NCI-H1105 treated with DMSO at 0.1 percent for 48 hours (cell line): Measurements from ENCODE around the gene AOC3.
"Not testable (repeated sequence)": the region's sequence is repeated elsewhere in the genome, so short reads cannot be mapped to it uniquely, and the experiment has no call there.

ENCODE experiments used
- DNase-seq: peaks from one replicate; lab custom pipeline; 2025; lab: John Stamatoyannopoulos, UW

AOC3 gene

DNA sequence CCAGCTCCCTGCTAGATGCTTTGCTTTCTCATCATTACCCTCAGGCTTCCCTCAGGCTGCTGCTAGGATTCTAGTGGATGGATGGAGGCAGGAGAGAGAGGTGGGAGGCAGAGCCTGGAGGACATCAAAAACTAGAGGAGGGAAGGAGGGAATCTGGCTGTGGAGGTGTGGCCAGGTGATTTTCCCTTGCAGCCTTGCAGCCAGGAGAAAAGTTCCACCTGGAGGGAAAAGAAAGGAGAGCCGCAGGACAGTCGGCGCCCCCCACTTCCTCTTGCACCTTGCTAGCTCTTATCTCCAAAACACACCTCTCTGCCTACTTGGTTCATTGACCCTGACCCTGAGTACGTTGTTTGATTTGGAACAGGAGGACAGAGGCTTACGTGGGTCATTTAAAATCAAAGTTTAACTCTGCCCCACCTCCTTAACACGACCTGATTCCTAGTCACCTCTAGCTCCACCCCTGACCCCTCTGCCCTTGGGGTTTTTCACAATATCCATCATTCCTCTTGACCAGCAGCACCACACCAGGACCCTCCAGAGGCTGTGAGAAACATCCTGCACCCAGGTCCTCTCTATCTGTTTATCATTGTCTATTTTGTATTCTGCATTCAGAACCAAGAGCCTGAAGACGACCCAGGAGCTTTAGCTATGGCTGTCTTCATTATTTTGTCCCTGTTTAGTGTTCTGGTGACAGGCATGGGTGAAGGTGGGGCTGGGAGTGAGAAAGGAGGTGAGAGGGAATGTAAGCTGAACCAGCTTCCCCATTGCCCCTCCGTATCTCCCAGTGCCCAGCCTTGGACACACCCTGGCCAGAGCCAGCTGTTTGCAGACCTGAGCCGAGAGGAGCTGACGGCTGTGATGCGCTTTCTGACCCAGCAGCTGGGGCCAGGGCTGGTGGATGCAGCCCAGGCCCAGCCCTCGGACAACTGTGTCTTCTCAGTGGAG is 15.9 kb downstream of the AOC3 start:
- no peak for DNase-seq

DNA sequence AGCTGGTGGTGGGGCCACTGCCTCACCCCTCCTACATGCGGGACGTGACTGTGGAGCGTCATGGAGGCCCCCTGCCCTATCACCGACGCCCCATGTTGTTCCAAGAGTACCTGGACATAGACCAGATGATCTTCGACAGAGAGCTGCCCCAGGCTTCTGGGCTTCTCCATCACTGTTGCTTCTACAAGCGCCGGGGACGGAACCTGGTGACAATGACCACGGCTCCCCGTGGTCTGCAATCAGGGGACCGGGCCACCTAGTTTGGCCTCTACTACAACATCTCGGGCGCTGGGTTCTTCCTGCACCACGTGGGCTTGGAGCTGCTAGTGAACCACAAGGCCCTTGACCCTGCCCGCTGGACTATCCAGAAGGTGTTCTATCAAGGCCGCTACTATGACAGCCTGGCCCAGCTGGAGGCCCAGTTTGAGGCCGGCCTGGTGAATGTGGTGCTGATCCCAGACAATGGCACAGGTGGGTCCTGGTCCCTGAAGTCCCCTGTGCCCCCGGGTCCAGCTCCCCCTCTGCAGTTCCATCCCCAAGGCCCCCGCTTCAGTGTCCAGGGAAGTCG is 16.8 kb downstream of the AOC3 start:
- DNase-seq: not testable (repeated sequence)

DNA sequence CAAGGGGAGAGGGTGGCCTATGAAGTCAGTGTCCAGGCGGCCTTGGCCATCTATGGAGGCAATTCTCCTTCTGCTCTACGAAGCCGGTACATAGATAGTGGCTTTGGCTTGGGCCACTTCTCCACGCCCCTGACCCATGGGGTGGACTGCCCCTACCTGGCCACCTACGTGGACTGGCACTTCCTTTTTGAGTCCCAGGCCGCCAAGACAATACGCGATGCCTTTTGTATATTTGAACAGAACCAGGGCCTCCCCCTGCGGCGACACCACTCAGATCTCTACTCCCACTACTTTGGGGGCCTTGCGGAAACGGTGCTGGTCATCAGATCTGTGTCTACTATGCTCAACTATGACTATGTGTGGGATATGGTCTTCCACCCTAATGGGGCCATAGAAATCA is 17.3 kb downstream of the AOC3 start:
- DNase-seq: no peak

DNA sequence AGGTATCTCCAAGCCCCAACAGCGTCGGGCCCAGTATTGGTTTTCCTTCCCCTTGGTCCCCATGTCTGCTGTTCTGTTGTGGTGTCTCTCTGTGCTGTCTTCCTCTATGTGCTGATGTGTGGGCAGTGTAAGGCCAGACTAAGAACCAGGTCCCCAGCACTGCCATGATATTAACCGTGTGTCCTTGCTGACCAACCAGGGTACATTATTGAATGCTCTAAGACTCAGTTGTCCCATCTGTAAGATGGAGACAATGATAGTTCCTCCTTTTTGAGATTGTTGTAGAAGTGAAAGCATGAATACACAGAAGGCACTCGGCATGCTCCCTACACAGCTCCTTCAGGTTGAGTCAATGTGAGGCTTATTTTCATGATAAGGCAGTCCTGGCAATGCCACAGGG is 20.6 kb downstream of the AOC3 start:
- no peak for DNase-seq

DNA sequence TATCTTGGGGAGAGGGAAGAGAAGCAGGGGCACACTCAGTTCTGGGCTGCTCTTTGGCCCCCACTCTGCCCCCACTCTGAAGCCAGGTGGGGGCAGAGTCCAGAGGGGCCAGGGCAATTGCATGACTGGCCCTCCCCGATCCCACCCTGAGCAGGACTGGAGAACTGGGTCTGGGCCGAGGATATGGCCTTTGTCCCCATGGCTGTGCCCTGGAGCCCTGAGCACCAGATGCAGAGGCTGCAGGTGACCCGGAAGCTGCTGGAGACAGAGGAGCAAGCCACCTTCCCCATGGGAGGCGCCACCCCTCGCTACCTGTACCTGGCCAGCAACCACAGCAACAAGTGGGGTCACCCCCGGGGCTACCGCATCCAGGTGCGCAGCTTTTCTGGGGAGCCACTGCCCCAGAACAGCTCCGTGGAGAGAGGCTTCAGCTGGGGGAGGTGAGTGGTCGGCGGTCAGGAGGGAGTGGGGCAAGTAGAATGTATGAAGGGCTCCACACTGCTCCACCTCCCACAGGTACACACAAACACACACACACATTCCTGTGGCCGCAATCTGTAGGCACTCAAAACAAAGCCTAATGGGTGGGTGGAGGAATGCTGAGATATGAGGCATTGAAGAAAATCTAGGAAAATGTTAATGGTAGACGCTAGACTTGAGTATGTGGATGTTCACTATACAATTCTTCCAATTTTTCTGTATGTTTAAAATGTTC is 21.4 kb downstream of the AOC3 start:
- DNase-seq: no peak

DNA sequence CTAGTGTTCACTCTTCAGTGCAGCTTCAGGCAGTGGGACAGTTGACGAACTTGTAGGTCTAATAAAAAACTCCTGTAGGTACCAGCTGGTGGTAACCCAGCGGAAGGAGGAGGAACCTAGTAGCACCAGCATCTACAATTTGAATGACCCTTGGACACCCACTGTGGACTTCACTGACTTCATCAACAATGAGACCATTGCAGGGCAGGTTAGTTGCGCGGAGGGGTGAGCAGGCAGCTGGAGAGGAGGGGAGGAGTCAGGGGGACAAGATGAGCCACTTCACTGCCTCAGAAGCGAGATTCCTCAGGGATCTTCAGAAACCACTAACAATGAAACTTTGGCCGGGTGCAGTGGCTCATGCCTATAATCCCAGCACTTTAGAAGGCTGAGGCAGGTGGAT is 22.3 kb downstream of the AOC3 start:
- DNase-seq: no peak

DNA sequence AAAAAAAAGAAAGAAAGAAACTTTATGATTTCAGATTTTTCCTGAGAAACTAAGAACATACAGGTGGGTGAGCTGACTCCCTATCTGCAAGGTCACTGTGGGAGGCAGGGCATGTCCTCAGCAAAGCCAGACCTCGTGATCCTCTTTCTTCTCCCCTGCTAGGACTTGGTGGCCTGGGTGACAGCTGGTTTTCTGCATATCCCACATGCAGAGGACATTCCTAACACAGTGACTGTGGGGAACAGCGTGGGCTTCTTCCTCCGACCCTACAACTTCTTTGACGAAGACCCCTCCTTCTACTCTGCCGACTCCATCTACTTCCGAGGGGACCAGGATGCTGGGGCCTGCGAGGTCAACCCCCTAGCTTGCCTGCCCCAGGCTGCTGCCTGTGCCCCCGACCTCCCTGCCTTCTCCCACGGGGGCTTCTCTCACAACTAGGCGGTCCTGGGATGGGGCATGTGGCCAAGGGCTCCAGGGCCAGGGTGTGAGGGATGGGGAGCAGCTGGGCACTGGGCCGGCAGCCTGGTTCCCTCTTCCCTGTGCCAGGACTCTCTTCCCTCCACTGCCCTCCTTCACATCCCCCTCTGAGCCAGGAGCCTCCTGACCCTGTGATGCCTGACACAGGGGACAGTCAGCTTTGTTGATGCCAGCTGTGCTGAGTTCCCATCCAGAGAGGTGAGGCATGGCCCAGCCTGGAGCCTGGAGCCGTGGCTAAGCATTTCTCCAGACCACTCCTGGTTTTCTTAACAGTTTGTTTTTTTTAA is 23.1 kb downstream of the AOC3 start:
- DNase-seq: not testable (repeated sequence)

DNA sequence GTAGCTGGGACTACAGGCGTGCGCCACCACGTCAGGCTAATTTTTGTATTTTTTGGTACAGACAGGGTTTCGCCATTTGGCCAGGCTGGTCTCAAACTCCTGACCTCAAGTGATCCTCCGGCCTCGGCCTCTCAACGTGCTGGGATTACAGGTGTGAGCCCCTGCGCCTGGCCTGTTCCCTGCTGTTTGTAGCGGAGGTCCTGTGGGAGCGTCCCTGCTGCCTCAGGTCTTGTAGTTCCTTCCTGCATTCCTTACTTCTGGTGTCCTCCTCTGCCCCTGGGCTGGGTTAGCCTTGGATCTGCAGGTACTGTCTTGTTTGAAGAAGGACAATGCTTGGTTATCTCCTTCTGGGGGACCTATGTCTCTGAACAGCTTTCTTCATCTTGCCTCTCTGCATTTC is 26.0 kb downstream of the AOC3 start:
- no peak for DNase-seq

DNA sequence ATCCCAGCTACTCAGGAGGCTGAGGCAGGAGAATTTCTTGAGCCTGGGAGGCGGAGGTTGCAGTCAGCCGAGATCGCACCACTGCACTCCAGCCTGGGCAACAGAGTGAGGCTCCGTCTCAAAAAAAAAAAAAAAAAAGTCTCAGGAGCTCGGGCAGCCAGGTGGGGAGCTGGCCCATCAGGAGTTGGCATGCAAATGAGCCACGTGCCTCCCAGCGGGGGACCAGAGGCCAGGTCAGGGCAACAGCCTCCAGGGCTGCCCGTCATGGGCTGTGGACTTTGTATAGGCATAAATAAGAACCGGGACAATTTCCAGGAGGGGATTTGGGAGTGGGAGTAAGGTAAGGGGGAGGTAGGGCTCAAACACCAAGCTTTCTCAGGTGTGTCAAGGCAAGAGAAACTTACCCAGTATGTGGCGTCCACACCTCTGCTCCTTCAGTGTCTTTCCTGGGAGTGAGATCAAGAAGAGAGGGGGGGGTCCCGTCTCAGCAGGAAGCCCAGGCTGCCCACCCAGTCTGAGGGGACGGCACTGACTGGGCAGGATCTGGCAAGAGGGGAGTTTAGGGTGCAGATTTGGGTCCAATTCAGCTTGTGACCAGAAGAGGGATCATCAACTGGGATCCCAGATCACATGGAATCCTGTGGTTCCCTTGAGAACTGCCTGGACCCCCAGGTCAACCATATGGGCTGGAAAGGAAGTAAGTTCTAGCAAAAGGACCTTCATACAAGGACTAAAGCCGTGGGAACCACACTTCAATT is 27.3 kb downstream of the AOC3 start:
- no peak for DNase-seq

DNA sequence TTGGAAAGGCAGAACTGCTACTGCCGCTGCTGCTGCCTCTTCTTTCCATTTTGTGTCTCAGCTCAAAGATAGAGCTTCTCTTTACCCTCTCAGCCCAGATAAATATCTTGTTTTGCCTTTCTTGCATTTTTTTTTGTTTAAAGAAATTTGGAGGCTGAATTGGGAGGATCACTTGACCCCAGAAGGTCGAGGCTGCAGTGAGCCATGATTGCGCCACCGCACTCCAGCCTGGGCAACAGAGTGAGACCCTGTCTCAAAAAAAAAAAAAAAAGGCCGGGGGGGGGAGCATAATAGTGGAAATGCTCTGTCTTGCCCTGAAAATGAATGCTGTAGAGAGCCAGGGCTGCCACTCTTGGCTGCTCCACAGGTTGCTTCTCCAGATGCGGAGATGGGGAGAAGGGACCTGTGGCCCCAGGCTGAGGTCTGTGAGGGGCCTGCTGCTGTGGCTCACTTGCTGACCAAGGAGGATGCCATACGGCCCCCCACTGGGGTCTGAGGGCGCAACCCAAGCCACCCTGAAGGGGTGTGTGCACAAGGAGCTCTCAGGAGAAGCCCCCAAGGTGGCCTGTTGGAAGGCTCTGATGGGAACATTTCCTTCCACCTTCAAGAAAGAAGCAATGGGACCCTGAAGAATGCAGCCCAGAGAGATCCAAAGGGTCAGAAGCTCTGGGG is 28.1 kb downstream of the AOC3 start:
- no peak for DNase-seq

DNA sequence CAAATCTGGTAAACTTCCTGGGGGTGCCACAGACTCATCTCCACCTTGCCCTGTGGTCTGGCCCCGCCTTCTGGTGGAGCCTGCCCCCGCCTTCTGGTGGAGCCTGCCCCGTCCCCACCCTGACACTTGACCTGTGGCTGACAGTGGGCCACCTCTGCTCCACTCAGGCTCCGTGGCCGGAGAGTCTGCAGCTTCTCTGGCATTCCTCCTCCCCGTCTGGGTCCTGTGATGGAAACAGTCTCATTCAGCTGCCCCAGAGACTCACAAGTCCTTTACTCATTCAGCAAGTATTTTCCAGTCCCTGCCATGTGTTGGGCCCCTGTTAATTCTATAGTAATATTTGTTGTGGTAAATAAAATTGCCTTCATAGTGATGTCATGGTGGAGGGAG is 28.6 kb downstream of the AOC3 start:
- no peak for DNase-seq

DNA sequence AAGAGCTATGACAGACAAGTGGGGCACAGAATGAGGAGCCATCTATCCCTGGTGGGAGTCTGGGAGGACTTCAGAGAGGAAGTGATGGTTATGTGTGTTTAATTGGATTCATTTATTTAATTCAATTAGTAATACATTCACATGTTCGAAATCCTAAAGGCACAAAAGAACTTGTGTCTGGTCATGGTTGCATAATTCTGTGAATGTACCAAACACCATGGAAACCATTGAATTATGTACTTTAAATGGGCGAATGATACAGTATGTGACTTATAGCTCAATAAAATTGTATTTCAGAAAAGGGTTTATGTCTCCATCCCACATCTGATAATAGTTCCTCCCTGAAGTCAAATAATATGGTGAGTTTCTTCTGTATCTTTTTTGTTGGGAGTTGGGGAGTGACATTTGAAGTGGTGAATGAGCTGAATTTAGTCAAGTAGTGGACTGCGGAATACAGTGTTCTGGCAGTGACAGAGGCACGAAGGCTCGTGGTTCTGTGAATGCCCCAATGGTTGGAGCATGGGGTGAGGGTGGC is 29.8 kb downstream of the AOC3 start:
- no peak for DNase-seq

DNA sequence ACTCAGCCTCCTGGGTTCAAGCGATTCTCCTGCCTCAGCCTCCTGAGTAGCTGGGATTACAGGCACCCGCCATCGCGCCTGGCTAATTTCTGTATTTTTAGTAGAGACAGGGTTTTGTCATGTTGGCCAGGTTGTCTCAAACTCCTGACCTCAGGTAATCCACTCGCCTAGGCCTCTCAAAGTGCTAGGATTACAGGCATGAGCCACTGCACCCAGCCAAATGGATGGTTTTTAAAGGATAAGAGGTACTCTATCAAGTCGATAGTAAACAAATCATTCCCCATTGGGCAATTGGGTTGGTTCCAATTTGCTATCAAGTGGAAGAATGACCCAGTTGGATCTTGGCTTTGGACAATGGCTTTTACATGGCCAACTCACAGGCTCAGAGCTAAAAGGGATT is 30.7 kb downstream of the AOC3 start:
- DNase-seq: not testable (repeated sequence)

DNA sequence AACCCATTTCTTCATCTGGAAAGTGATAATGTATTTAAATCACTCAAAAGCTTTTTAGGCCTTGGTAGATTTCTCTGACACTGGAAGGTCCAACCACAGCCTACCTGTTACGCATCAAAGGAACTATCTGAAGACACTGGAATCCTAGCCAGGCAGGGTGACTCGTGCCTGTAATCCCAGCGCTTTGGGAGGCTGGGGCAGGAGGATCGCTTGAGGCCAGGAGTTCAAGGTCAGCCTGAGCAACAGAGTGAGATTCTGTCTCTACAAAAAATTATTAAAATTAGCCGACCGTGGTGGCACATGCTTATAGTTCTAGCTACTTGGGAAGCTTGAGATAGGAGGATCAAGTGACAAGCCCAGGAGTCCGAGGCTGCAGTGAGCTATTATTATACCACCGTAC is 31.2 kb downstream of the AOC3 start:
- no peak for DNase-seq

DNA sequence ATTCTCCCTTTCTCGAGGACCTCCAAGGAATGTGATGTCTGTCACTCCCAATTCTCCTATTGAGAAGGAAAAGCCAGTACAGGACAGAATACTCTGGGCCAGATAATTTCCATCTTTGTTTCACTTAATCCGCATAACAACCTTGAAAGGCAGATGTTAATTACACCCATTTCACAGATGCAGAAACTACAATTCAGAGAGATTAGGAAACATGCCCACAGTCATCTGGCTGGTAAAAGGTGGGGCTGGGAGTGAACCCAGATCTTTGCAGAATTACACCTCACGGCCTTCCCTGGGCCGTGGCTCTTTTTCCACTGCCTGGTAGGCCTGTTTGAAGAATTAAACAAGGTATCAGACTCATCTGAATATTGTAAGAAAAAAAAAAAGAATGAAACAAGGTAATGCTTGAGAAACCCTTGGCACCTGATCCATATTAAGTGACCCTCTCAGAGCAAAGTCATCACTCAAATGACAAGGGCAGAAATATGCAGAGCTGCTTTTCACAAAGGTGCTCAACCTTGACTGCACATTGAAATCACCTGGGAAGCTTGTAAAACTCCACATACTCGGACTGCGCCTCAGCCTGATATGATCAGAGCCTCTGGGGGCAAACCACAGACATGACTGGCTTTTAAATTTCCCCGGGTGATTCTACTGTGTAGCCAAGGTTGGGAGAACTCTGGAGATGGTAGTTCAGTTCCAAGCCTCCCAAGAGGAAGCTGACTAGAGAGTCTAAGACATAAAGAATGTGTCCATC is 33.0 kb downstream of the AOC3 start:
- DNase-seq: no peak

DNA sequence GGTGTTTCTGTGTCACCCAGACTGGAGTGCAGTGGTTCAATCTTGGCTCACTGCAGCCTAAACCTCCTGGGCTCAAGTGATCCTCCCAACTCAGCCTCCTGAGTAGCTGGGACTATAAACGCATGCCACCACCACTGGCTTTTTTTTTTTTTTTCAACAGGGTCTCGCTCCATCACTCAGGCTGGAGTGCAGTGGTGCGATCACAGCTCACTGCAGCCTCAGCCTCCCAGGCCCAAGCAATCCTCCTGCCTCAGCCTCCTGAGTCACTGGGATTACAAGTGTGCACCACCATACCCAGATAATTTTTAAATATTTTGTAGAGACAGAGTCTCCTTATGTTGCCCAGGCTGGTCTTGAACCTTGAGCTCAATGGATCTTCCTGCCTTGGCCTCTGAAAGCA is 34.8 kb downstream of the AOC3 start:
- not testable (repeated sequence) for DNase-seq

DNA sequence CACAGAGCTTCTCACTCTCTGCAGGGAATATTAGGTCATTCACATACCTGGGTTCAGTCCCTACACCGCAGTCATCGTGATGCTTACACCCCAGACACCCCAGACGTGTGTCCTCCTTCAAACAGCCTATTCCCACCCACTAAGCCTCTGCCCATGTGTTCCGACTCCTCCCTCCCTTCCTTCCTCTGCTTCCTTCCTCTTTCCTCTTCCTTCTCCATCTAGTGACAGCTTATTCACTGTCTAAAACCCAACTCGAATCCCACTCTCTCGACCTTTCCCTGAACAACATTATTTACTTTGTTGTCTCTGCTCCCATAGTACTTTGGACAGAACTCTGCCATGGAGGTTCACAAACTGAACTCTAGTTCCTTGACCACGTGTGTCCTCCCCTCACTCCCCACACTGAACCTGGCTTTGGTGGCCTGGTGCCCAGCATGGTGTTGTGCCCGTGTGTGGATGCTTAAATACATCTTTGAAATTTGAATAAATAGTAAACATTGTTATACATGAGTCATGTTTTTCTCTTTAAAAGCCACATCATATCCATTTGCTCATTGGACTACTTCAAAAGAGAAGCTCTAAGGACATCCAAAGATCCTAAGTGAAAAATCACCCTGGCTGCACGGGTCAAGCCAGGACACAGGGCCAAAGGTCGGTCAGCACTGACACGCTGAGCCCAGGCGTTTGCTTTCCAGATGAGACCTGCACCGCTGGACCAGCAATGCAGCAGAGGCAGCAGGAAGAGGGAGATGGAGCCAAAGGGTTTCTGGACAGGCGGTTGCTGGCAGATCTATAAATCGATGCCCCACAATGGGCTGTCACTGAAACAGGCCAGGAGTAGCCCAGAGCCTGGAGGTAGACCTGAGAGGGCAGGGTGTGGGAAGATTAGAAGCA is 35.5 kb downstream of the AOC3 start:
- no peak for DNase-seq

DNA sequence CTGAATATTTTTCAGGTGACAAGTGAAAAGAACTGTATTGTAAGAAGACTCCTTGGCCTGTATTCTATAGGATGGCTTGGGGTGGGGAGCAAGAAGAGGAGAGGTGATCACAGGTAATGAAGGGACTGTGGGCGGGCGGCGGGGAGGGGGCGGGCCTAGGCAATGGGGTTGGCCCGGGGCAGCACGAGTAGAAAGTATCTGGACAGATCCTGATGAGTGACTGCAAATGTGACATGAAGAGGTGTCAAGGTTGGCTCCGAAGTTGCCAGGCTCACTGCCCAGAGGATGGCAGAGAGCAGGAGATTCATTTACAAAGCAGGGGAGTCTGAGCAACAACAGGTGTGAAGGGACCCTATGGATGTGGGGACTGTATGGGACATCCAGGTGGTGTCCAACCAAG is 38.8 kb downstream of the AOC3 start:
- no peak for DNase-seq
